A549 (cell line): ENCODE measurements around the gene MAPRE3. TPM values are rescaled to one million over a fixed set of nuclear protein-coding genes. Genes with fewer than 3 reads are reported as not detected.
A peak's percentile ranks its signal among the peaks of the same experiment; 100 is the strongest.

ENCODE experiments used
- ATAC-seq, 2 experiments: fragments of 200-7000 bp in 1 of 2; fragments of >200 bp in 1 of 2; cut with Nextera tagmentation in 1 of 2; cut with Tn5 transposase in 1 of 2; 3 replicates each; pipeline versions ENCODE4 v1.8.0 to v1.9.1; 2018 to 2020; ENCODE audit warnings: mild to moderate bottlenecking in 1 of 2, moderate library complexity in 1 of 2
- CTCF ChIA-PET: fragments of 300-600 bp; sonication (Branson Sonifier 250); formaldehyde crosslinking; extraction: SDS; loops from one replicate; lab custom pipeline; 2021; ENCODE audit warnings: antibody characterized with exemption, inconsistent platforms; lab: Yijun Ruan, JAX
- POLR2A ChIA-PET: fragments of 350-600 bp; formaldehyde crosslinking; extraction: SDS; loops from one replicate; lab custom pipeline; 2021; ENCODE audit warnings: antibody characterized with exemption, inconsistent platforms; lab: Yijun Ruan, JAX
- DNase-seq, 2 experiments: peaks; one replicate each; pipeline versions ENCODE4 v3.0.0 to v3.0.0-alpha.2; 2011 to 2016; ENCODE audit warnings: low read depth in 1 of 2, low spot score in 1 of 2
- FAIRE-seq: peaks from 2 replicates; lab custom pipeline; 2011; peaks lifted over from hg19 to GRCh38; lab: Jason Lieb, UNC
- H3K27ac ChIP-seq, 2 experiments: fragments of >200 bp; sonication (Bioruptor Twin); formaldehyde crosslinking; 3 replicates each; pipeline ENCODE4 v1.5.1; 2016 to 2017
- H3K4me1 ChIP-seq: fragments of >200 bp; sonication (Bioruptor Twin); formaldehyde crosslinking; 3 replicates; pipeline ENCODE4 v1.6.1; 2016
- H3K4me2 ChIP-seq: fragments of >200 bp; sonication (Bioruptor Twin); formaldehyde crosslinking; 3 replicates; pipeline ENCODE4 v1.6.1; 2016
- H3K4me3 ChIP-seq: fragments of >200 bp; sonication (Bioruptor Twin); formaldehyde crosslinking; 3 replicates; pipeline ENCODE4 v1.5.1; 2016
- H3K9me3 ChIP-seq: fragments of >200 bp; sonication (Bioruptor Twin); formaldehyde crosslinking; 3 replicates; pipeline ENCODE4 v1.6.1; 2016
- CBX2 ChIP-seq: fragments of 200-600 bp; sonication (generic); IDR thresholded peaks from 2 replicates; pipeline ENCODE4 v1.6.1; 2016; ENCODE audit warnings: low read depth, mild to moderate bottlenecking, borderline replicate concordance
- CBX8 ChIP-seq: fragments of 200-600 bp; sonication (generic); IDR thresholded peaks from 2 replicates; pipeline ENCODE4 v1.6.1; 2016
- CHD2 ChIP-seq: fragments of 150-350 bp; IDR thresholded peaks from 2 replicates; pipeline ENCODE4 v1.6.1; 2014; ENCODE audit warnings: low read length; ENCODE audit not compliant: partially characterized antibody
- EP300 ChIP-seq, 2 experiments: fragments of >200 bp; sonication (Bioruptor Twin); formaldehyde crosslinking; IDR thresholded peaks; 2 replicates in 1 of 2; 3 replicates in 1 of 2; pipeline ENCODE4 v1.6.1; 2016 to 2017
- HDAC2 ChIP-seq: fragments of 200-600 bp; sonication (generic); IDR thresholded peaks from 2 replicates; pipeline ENCODE4 v1.6.1; 2016
- HEYL ChIP-seq: fragments of 250-450 bp; sonication (Bioruptor Pico); IDR thresholded peaks from 2 replicates; pipeline ENCODE4 v1.8.0; 2021; ENCODE audit warnings: mild to moderate bottlenecking, moderate library complexity
- HMGXB4 ChIP-seq: fragments of 250-450 bp; sonication (Bioruptor Pico); IDR thresholded peaks from 2 replicates; pipeline ENCODE4 v1.5.0; 2021; ENCODE audit warnings: mild to moderate bottlenecking, moderate library complexity, borderline replicate concordance
- HOXA7 ChIP-seq: fragments of 250-450 bp; sonication (Bioruptor Pico); IDR thresholded peaks from 2 replicates; pipeline ENCODE4 v1.5.0; 2020; ENCODE audit warnings: mild to moderate bottlenecking, moderate library complexity
- HOXB13 ChIP-seq: fragments of 250-450 bp; sonication (Bioruptor Pico); IDR thresholded peaks from 2 replicates; pipeline ENCODE4 v1.5.0; 2020; ENCODE audit warnings: low read depth, mild to moderate bottlenecking, moderate library complexity
- HOXB5 ChIP-seq: fragments of 250-450 bp; sonication (Bioruptor Pico); IDR thresholded peaks from 2 replicates; pipeline ENCODE4 v1.5.0; 2020; ENCODE audit warnings: mild to moderate bottlenecking, moderate library complexity
- JUN ChIP-seq, 2 experiments: fragments of >200 bp; sonication (Bioruptor Twin); formaldehyde crosslinking; IDR thresholded peaks; 2 replicates in 1 of 2; 3 replicates in 1 of 2; pipeline ENCODE4 v1.6.1; 2016 to 2017
- PHF8 ChIP-seq: fragments of 200-600 bp; sonication (generic); IDR thresholded peaks from 2 replicates; pipeline ENCODE4 v1.6.1; 2016; ENCODE audit warnings: low read depth, mild to moderate bottlenecking, antibody characterized with exemption, moderate library complexity, borderline replicate concordance
- POLR2A ChIP-seq: IDR thresholded peaks from 2 replicates; pipeline ENCODE4 v1.6.1; 2012; ENCODE audit warnings: mild to moderate bottlenecking, low read length
- POLR2AphosphoS2 ChIP-seq: conservative IDR thresholded peaks from 2 replicates; pipeline ENCODE4 v1.6.1; 2012; ENCODE audit warnings: low read length, improper control_type of control experiment, inconsistent platforms
- RCOR1 ChIP-seq: fragments of 150-350 bp; IDR thresholded peaks from 2 replicates; pipeline ENCODE4 v1.6.1; 2014; ENCODE audit warnings: antibody characterized with exemption, low read length, low read depth
- RNF2 ChIP-seq: fragments of 200-600 bp; sonication (generic); IDR thresholded peaks from 2 replicates; pipeline ENCODE4 v1.6.1; 2016; ENCODE audit warnings: low read depth, mild to moderate bottlenecking, antibody characterized with exemption, moderate library complexity, borderline replicate concordance
- SREBF2 ChIP-seq: fragments of 450-650 bp; IDR thresholded peaks from 2 replicates; pipeline ENCODE4 v1.6.1; 2014; ENCODE audit warnings: mild to moderate bottlenecking, moderate library complexity
- TP53 ChIP-seq: fragments of 250-450 bp; sonication (Bioruptor Pico); IDR thresholded peaks from 2 replicates; pipeline ENCODE4 v1.5.0; 2021; ENCODE audit warnings: mild to moderate bottlenecking, moderate library complexity
- ZC3H11A ChIP-seq: fragments of 450-650 bp; IDR thresholded peaks from 2 replicates; pipeline ENCODE4 v1.6.1; 2014; ENCODE audit warnings: antibody characterized with exemption, mild to moderate bottlenecking
- ZFP36 ChIP-seq: fragments of 450-650 bp; IDR thresholded peaks from 2 replicates; pipeline ENCODE4 v1.6.1; 2014; ENCODE audit warnings: borderline replicate concordance; ENCODE audit not compliant: partially characterized antibody
- WGBS: methylation state at CpG from one replicate; pipeline ENCODE4 v1.1.6; 2017; ENCODE audit errors: missing lambda C conversion rate; 5-methylcytosine and 5-hydroxymethylcytosine counted together
- polyA plus RNA-seq, 4 experiments: library from polyadenylated mRNA; depleted of rRNA in 3 of 4; stranded (reverse); fragments of >200 nt; fragmentation: RNase III in 1 of 4; extraction: RNeasy Plus Mini Kit Qiagen cat#74134 plus additional on column Dnase treatment in 1 of 4; gene quantifications; 2 replicates in 3 of 4; 3 replicates in 1 of 4; pipeline ENCODE4 v1.2.3, GENCODE V29; 2011 to 2017

MAPRE3 gene
- polyA plus RNA-seq, 2 of the 4 experiments (the other 2 are of a cell fraction) = 12.1 to 21.5 TPM

GRCh38 chr2:27033253-27033852 lies 62.9 kb downstream of the MAPRE3 start:
- peak overlapping the region; percentile 91 to 95 for H3K27ac ChIP-seq
- ChIA-PET POLR2A (interaction anchor here (0.5 to 2.3 kb wide), 4 partner anchors 10 to 203 kb away, joined by 3 to 9 read pairs (median 4); partner anchors contain the start of gene AGBL5), CTCF (interaction anchor here (0.6 to 9.5 kb wide), 11 partner anchors 9 to 187 kb away, joined by 3 to 75 read pairs (median 6); no protein-coding TSS in a partner anchor)
- WGBS = 15% methylated on average over 6 of the region's 11 CpGs
- no peaks in the 10 kb centered on the region for H3K9me3 ChIP-seq
- FAIRE-seq (no peak), ATAC-seq (peak; percentile 26 to 29; a peak in 5 of 6 replicates), DNase-seq (no peak)
- peaks cover 23% of the 10 kb centered on the region for H3K4me1 ChIP-seq
- H3K4me2 ChIP-seq = peak overlapping the region; percentile 81
- peak overlapping the region; percentile 80 for H3K4me3 ChIP-seq
- TF ChIP-seq CBX8 = no peak
- TF ChIP-seq PHF8 = no peak; the same call in 1 of the 2 replicates
- no peak for TF ChIP-seq TP53
- peak in 1 of 2 experiments; percentile 4; a peak in 1 of 5 replicates for TF ChIP-seq JUN (IDR thresholded peaks at IDR 0.05)
- no peak for TF ChIP-seq POLR2AphosphoS2
- TF ChIP-seq HOXB13 (CRISPR knock-in tag) = no peak
- no peak for TF ChIP-seq CHD2

GRCh38 chr2:27038012-27038411 lies 67.6 kb downstream of the MAPRE3 start:
- 92% methylated on average over 4 of the region's 6 CpGs for WGBS
- Histone ChIP-seq H3K4me3 (no peak overlapping the region), H3K9me3 (no peaks in the 10 kb centered on the region), H3K27ac (no peak overlapping the region), H3K4me1 (peaks cover 9% of the 10 kb centered on the region), H3K4me2 (no peak overlapping the region)
- CTCF ChIA-PET = interaction anchor here (0.6 to 9.5 kb wide), 9 partner anchors 9 to 429 kb away, joined by 3 to 75 read pairs (median 12); no protein-coding TSS in a partner anchor
- FAIRE-seq = no peak
- no peak for ATAC-seq
- no peak for DNase-seq
- POLR2A ChIA-PET = interaction anchor here (0.7 to 1.2 kb wide), 2 partner anchors 8 to 12 kb away, joined by 3 to 5 read pairs; no protein-coding TSS in a partner anchor
- no peak for TF ChIP-seq EP300 (IDR thresholded peaks at IDR 0.05)
- no peak for TF ChIP-seq HOXA7
- no peak for TF ChIP-seq RNF2
- no peak for TF ChIP-seq ZC3H11A
- TF ChIP-seq SREBF2 = no peak
- TF ChIP-seq HEYL (CRISPR knock-in tag) = no peak
- TF ChIP-seq, all 56 proteins: peak for 0

GRCh38 chr2:27038631-27039339 lies 68.3 kb downstream of the MAPRE3 start:
- Histone ChIP-seq H3K4me1 (peaks cover 7% of the 10 kb centered on the region), H3K4me2 (no peak overlapping the region), H3K4me3 (no peak overlapping the region), H3K27ac (no peak overlapping the region), H3K9me3 (no peaks in the 10 kb centered on the region)
- 89% methylated on average over 17 of the region's 17 CpGs for WGBS
- POLR2A ChIA-PET = interaction anchor here (1.5 kb wide), 1 partner anchor 12 kb away, joined by 6 read pairs; the partner anchor contains the start of gene AGBL5
- DNase-seq = no peak
- ATAC-seq = no peak
- FAIRE-seq = no peak
- CTCF ChIA-PET = interaction anchor here (0.9 to 4.8 kb wide), 9 partner anchors 8 to 192 kb away, joined by 3 to 27 read pairs (median 6); no protein-coding TSS in a partner anchor
- TF ChIP-seq POLR2A = no peak
- TF ChIP-seq CBX2 = no peak
- TF ChIP-seq HDAC2 = no peak
- TF ChIP-seq TP53 = no peak
- TF ChIP-seq SREBF2 = no peak
- no peak for TF ChIP-seq RCOR1
- no peak for TF ChIP-seq HOXB5 (CRISPR knock-in tag)
- TF ChIP-seq ZFP36 = no peak
- no peak for TF ChIP-seq HMGXB4
